Measurements from ENCODE around the gene C17orf67.

Gene C17orf67

GRCh38 chr17:56863974-56864373, 30.3 kb upstream of the C17orf67 start:
- Histone ChIP-seq H3K4me3 (ENCODE audit: low read length) (no peak overlapping the region), H3K27ac (ENCODE audit: low read depth, low read length) (no peak overlapping the region), H3K27me3 (ENCODE audit: insufficient read depth, low read length) (no peaks in the 10 kb centered on the region), H3K9me3 (ENCODE audit: insufficient read depth, low read depth, low read length) (no peaks in the 10 kb centered on the region), H3K4me1 (ENCODE audit: insufficient read depth, low read length) (peaks cover 8% of the 10 kb centered on the region; the same call in 1 of the 2 replicates), H3K9ac (ENCODE audit: low read depth, low read length) (no peak overlapping the region), H3K36me3 (ENCODE audit: insufficient read depth, low read length) (peaks cover 12% of the 10 kb centered on the region)
- WGBS, result 79% methylated on average over 3 of the region's 3 CpGs

- peaks cover 17% of the 10 kb centered on the region for H3K36me3 ChIP-seq (ENCODE audit: insufficient read depth, low read length)
- no peak overlapping the region for H3K27ac ChIP-seq (ENCODE audit: low read depth, low read length)
- H3K4me3 ChIP-seq (ENCODE audit: low read length), result no peak overlapping the region
- H3K9ac ChIP-seq (ENCODE audit: low read depth, low read length), result no peak overlapping the region
- WGBS, result 96% methylated on average over 3 of the region's 3 CpGs
- H3K9me3 ChIP-seq (ENCODE audit: insufficient read depth, low read depth, low read length), result no peaks in the 10 kb centered on the region
- H3K27me3 ChIP-seq (ENCODE audit: insufficient read depth, low read length), result no peaks in the 10 kb centered on the region
- peaks cover 8% of the 10 kb centered on the region; the same call in 1 of the 2 replicates for H3K4me1 ChIP-seq (ENCODE audit: insufficient read depth, low read length)
Measured at GRCh38 chr17:56861899-56862298, 28.2 kb upstream of the C17orf67 start.

- H3K4me3 ChIP-seq (ENCODE audit: low read length), result no peak overlapping the region
- H3K9ac ChIP-seq (ENCODE audit: low read depth, low read length), result no peak overlapping the region
- whole genome bisulfite sequencing, result 100% methylated on average over 2 of the region's 3 CpGs
- H3K4me1 ChIP-seq (ENCODE audit: insufficient read depth, low read length), result no peaks in the 10 kb centered on the region
- H3K27ac ChIP-seq (ENCODE audit: low read depth, low read length), result no peak overlapping the region
- H3K9me3 ChIP-seq (ENCODE audit: insufficient read depth, low read depth, low read length), result no peaks in the 10 kb centered on the region
- peaks cover 11% of the 10 kb centered on the region for H3K36me3 ChIP-seq (ENCODE audit: insufficient read depth, low read length)
- no peaks in the 10 kb centered on the region for H3K27me3 ChIP-seq (ENCODE audit: insufficient read depth, low read length)
Measured at GRCh38 chr17:56851008-56851407, 17.3 kb upstream of the C17orf67 start.

GRCh38 chr17:56850591-56850990, 16.9 kb upstream of the C17orf67 start:
- Histone ChIP-seq H3K4me3 (ENCODE audit: low read length) (no peak overlapping the region), H3K27ac (ENCODE audit: low read depth, low read length) (no peak overlapping the region), H3K4me1 (ENCODE audit: insufficient read depth, low read length) (no peaks in the 10 kb centered on the region), H3K9ac (ENCODE audit: low read depth, low read length) (no peak overlapping the region), H3K36me3 (ENCODE audit: insufficient read depth, low read length) (peaks cover 13% of the 10 kb centered on the region), H3K27me3 (ENCODE audit: insufficient read depth, low read length) (no peaks in the 10 kb centered on the region), H3K9me3 (ENCODE audit: insufficient read depth, low read depth, low read length) (no peaks in the 10 kb centered on the region)
- 98% methylated on average over 2 of the region's 2 CpGs for WGBS

GRCh38 chr17:56849131-56849530, 15.4 kb upstream of the C17orf67 start:
- no peak overlapping the region for H3K27ac ChIP-seq (ENCODE audit: low read depth, low read length)
- no peaks in the 10 kb centered on the region for H3K9me3 ChIP-seq (ENCODE audit: insufficient read depth, low read depth, low read length)
- H3K4me3 ChIP-seq (ENCODE audit: low read length), result no peak overlapping the region
- H3K4me1 ChIP-seq (ENCODE audit: insufficient read depth, low read length), result no peaks in the 10 kb centered on the region
- H3K36me3 ChIP-seq (ENCODE audit: insufficient read depth, low read length), result peaks cover 10% of the 10 kb centered on the region
- WGBS, result 79% methylated on average over 2 of the region's 3 CpGs
- no peak overlapping the region for H3K9ac ChIP-seq (ENCODE audit: low read depth, low read length)
- H3K27me3 ChIP-seq (ENCODE audit: insufficient read depth, low read length), result no peaks in the 10 kb centered on the region

GRCh38 chr17:56847106-56847505, 13.4 kb upstream of the C17orf67 start:
- no peak overlapping the region for H3K27ac ChIP-seq (ENCODE audit: low read depth, low read length)
- H3K9ac ChIP-seq (ENCODE audit: low read depth, low read length), result no peak overlapping the region
- no peaks in the 10 kb centered on the region for H3K9me3 ChIP-seq (ENCODE audit: insufficient read depth, low read depth, low read length)
- H3K4me1 ChIP-seq (ENCODE audit: insufficient read depth, low read length), result no peaks in the 10 kb centered on the region
- H3K27me3 ChIP-seq (ENCODE audit: insufficient read depth, low read length), result no peaks in the 10 kb centered on the region
- 90% methylated on average over 4 of the region's 4 CpGs for WGBS
- no peak overlapping the region for H3K4me3 ChIP-seq (ENCODE audit: low read length)
- H3K36me3 ChIP-seq (ENCODE audit: insufficient read depth, low read length), result peaks cover 10% of the 10 kb centered on the region

GRCh38 chr17:56845934-56846333, 12.2 kb upstream of the C17orf67 start:
- Histone ChIP-seq H3K4me3 (ENCODE audit: low read length) (no peak overlapping the region), H3K27me3 (ENCODE audit: insufficient read depth, low read length) (no peaks in the 10 kb centered on the region), H3K9me3 (ENCODE audit: insufficient read depth, low read depth, low read length) (no peaks in the 10 kb centered on the region), H3K36me3 (ENCODE audit: insufficient read depth, low read length) (peaks cover 8% of the 10 kb centered on the region), H3K9ac (ENCODE audit: low read depth, low read length) (no peak overlapping the region), H3K4me1 (ENCODE audit: insufficient read depth, low read length) (no peaks in the 10 kb centered on the region), H3K27ac (ENCODE audit: low read depth, low read length) (no peak overlapping the region)
- no CpG with 5 or more reads among the region's 1 CpG for WGBS

GRCh38 chr17:56842577-56842976, 8.9 kb upstream of the C17orf67 start:
- Histone ChIP-seq H3K4me1 (ENCODE audit: insufficient read depth, low read length) (peaks cover 8% of the 10 kb centered on the region), H3K9ac (ENCODE audit: low read depth, low read length) (no peak overlapping the region), H3K36me3 (ENCODE audit: insufficient read depth, low read length) (0 out of 2 replicates have a peak, but pooled peaks cover 5% of the 10 kb centered on the region), H3K27ac (ENCODE audit: low read depth, low read length) (no peak overlapping the region), H3K9me3 (ENCODE audit: insufficient read depth, low read depth, low read length) (no peaks in the 10 kb centered on the region), H3K4me3 (ENCODE audit: low read length) (no peak overlapping the region), H3K27me3 (ENCODE audit: insufficient read depth, low read length) (no peaks in the 10 kb centered on the region)
- 97% methylated on average over 2 of the region's 2 CpGs for WGBS

- 100% methylated on average over 1 of the region's 3 CpGs for WGBS
- Histone ChIP-seq H3K9ac (ENCODE audit: low read depth, low read length) (no peak overlapping the region), H3K4me3 (ENCODE audit: low read length) (no peak overlapping the region), H3K4me1 (ENCODE audit: insufficient read depth, low read length) (peaks cover 23% of the 10 kb centered on the region), H3K27ac (ENCODE audit: low read depth, low read length) (no peak overlapping the region), H3K36me3 (ENCODE audit: insufficient read depth, low read length) (no peaks in the 10 kb centered on the region), H3K9me3 (ENCODE audit: insufficient read depth, low read depth, low read length) (no peaks in the 10 kb centered on the region), H3K27me3 (ENCODE audit: insufficient read depth, low read length) (peaks cover 29% of the 10 kb centered on the region)
Measured at GRCh38 chr17:56838687-56839086, 5.0 kb upstream of the C17orf67 start.

- H3K27me3 ChIP-seq (ENCODE audit: insufficient read depth, low read length), result peaks cover 41% of the 10 kb centered on the region
- H3K4me3 ChIP-seq (ENCODE audit: low read length), result peak overlapping the region; percentile 66
- H3K27ac ChIP-seq (ENCODE audit: low read depth, low read length), result no peak overlapping the region
- 83% methylated on average over 7 of the region's 7 CpGs for WGBS
- no peaks in the 10 kb centered on the region for H3K9me3 ChIP-seq (ENCODE audit: insufficient read depth, low read depth, low read length)
- H3K9ac ChIP-seq (ENCODE audit: low read depth, low read length), result no peak overlapping the region
- peaks cover 30% of the 10 kb centered on the region for H3K4me1 ChIP-seq (ENCODE audit: insufficient read depth, low read length)
- H3K36me3 ChIP-seq (ENCODE audit: insufficient read depth, low read length), result peaks cover 6% of the 10 kb centered on the region
Measured at GRCh38 chr17:56835264-56835585, 1.5 kb upstream of the C17orf67 start.

GRCh38 chr17:56834380-56835263, 902 bp upstream of the C17orf67 start:
- Histone ChIP-seq H3K36me3 (ENCODE audit: insufficient read depth, low read length) (peaks cover 6% of the 10 kb centered on the region), H3K9ac (ENCODE audit: low read depth, low read length) (peak overlapping the region; percentile 69), H3K4me3 (ENCODE audit: low read length) (peak overlapping the region; percentile 66), H3K4me1 (ENCODE audit: insufficient read depth, low read length) (peaks cover 30% of the 10 kb centered on the region), H3K27me3 (ENCODE audit: insufficient read depth, low read length) (peaks cover 41% of the 10 kb centered on the region), H3K9me3 (ENCODE audit: insufficient read depth, low read depth, low read length) (no peaks in the 10 kb centered on the region), H3K27ac (ENCODE audit: low read depth, low read length) (no peak overlapping the region)
- WGBS, result 4% methylated on average over 81 of the region's 81 CpGs

All from HUES64 (cell line).